ENCODE measurements around the gene MYRF. TPM values are rescaled to one million over a fixed set of nuclear protein-coding genes. Genes with fewer than 3 reads are reported as not detected.

The MYRF gene
- total and polyA plus RNA-seq, 2 of the 13 experiments (the other 11 are each of a cell fraction or from before 2014, with no cell fraction given), result 10.2 to 25.9 TPM

DNA sequence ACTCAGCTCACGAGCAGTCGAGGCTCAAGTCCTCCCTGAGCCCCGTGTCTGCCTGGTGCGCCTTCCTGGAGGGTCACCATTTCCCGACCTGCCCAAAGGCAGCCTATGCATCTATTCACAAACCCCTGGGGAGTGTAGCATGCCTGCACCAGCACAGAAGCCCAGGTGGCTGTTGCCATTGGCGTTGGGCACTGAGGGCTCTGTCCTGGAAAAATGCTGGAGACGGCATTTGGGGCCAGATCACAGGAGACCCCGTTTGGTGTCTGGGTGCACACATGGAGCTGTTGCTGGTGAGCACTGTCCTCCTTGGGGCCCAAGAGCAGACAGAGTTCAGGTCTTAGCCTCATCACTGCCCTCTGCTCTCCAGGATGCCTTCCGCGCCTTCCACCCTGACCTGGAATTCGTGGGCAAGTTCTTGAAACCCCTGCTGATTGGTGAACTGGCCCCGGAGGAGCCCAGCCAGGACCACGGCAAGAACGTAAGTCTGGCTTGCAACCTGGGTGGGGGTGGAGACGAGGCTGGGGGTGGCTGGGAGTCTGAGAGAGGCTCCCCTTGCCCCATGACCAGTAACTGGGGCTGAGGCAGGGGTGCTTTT is 85.1 kb downstream of the MYRF start:
- H3K79me2 ChIP-seq (ENCODE audit: insufficient read depth, low read length), result no peaks in the 10 kb centered on the region
- no TSS peak for BruUV-seq (replicated peaks)
- POLR2A ChIA-PET, result no interaction called here
- TF ChIP-seq HMG20B (CRISPR knock-in tag; conservative IDR thresholded peaks at IDR 0.05) (no peak), CEBPG (CRISPR knock-in tag; IDR thresholded peaks at IDR 0.05) (no peak), ZIK1 (CRISPR knock-in tag; IDR thresholded peaks at IDR 0.05; ENCODE audit: borderline replicate concordance, low read depth) (no peak), RARG (CRISPR knock-in tag; IDR thresholded peaks at IDR 0.05; ENCODE audit: low read depth) (no peak), ARID2 (CRISPR knock-in tag; IDR thresholded peaks at IDR 0.05; ENCODE audit: borderline replicate concordance) (no peak), POLR2A (IDR thresholded peaks at IDR 0.05; ENCODE audit: insufficient read depth in 1 of 2, low read depth in 2 of 2, low read length in 2 of 2) (peak in 1 of 2 experiments; percentile 44; a peak in 2 of 4 replicates)
- TF ChIP-seq, protein P1, sequence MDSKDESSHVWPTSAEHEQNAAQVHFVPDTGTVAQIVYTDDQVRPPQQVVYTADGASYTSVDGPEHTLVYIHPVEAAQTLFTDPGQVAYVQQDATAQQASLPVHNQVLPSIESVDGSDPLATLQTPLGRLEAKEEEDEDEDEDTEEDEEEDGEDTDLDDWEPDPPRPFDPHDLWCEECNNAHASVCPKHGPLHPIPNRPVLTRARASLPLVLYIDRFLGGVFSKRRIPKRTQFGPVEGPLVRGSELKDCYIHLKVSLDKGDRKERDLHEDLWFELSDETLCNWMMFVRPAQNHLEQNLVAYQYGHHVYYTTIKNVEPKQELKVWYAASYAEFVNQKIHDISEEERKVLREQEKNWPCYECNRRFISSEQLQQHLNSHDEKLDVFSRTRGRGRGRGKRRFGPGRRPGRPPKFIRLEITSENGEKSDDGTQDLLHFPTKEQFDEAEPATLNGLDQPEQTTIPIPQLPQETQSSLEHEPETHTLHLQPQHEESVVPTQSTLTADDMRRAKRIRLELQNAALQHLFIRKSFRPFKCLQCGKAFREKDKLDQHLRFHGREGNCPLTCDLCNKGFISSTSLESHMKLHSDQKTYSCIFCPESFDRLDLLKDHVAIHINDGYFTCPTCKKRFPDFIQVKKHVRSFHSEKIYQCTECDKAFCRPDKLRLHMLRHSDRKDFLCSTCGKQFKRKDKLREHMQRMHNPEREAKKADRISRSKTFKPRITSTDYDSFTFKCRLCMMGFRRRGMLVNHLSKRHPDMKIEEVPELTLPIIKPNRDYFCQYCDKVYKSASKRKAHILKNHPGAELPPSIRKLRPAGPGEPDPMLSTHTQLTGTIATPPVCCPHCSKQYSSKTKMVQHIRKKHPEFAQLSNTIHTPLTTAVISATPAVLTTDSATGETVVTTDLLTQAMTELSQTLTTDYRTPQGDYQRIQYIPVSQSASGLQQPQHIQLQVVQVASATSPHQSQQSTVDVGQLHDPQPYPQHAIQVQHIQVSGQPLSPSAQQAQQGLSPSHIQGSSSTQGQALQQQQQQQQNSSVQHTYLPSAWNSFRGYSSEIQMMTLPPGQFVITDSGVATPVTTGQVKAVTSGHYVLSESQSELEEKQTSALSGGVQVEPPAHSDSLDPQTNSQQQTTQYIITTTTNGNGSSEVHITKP (CRISPR knock-in tag; IDR thresholded peaks at IDR 0.05; ENCODE audit: low read depth), result no peak
- TF ChIP-seq, protein P2, sequence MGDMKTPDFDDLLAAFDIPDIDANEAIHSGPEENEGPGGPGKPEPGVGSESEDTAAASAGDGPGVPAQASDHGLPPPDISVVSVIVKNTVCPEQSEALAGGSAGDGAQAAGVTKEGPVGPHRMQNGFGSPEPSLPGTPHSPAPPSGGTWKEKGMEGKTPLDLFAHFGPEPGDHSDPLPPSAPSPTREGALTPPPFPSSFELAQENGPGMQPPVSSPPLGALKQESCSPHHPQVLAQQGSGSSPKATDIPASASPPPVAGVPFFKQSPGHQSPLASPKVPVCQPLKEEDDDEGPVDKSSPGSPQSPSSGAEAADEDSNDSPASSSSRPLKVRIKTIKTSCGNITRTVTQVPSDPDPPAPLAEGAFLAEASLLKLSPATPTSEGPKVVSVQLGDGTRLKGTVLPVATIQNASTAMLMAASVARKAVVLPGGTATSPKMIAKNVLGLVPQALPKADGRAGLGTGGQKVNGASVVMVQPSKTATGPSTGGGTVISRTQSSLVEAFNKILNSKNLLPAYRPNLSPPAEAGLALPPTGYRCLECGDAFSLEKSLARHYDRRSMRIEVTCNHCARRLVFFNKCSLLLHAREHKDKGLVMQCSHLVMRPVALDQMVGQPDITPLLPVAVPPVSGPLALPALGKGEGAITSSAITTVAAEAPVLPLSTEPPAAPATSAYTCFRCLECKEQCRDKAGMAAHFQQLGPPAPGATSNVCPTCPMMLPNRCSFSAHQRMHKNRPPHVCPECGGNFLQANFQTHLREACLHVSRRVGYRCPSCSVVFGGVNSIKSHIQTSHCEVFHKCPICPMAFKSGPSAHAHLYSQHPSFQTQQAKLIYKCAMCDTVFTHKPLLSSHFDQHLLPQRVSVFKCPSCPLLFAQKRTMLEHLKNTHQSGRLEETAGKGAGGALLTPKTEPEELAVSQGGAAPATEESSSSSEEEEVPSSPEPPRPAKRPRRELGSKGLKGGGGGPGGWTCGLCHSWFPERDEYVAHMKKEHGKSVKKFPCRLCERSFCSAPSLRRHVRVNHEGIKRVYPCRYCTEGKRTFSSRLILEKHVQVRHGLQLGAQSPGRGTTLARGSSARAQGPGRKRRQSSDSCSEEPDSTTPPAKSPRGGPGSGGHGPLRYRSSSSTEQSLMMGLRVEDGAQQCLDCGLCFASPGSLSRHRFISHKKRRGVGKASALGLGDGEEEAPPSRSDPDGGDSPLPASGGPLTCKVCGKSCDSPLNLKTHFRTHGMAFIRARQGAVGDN (CRISPR knock-in tag; IDR thresholded peaks at IDR 0.05), result peak; percentile 17; the same call in 1 of the 2 replicates
- TF ChIP-seq, protein P3, sequence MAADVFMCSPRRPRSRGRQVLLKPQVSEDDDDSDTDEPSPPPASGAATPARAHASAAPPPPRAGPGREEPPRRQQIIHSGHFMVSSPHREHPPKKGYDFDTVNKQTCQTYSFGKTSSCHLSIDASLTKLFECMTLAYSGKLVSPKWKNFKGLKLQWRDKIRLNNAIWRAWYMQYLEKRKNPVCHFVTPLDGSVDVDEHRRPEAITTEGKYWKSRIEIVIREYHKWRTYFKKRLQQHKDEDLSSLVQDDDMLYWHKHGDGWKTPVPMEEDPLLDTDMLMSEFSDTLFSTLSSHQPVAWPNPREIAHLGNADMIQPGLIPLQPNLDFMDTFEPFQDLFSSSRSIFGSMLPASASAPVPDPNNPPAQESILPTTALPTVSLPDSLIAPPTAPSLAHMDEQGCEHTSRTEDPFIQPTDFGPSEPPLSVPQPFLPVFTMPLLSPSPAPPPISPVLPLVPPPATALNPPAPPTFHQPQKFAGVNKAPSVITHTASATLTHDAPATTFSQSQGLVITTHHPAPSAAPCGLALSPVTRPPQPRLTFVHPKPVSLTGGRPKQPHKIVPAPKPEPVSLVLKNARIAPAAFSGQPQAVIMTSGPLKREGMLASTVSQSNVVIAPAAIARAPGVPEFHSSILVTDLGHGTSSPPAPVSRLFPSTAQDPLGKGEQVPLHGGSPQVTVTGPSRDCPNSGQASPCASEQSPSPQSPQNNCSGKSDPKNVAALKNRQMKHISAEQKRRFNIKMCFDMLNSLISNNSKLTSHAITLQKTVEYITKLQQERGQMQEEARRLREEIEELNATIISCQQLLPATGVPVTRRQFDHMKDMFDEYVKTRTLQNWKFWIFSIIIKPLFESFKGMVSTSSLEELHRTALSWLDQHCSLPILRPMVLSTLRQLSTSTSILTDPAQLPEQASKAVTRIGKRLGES (CRISPR knock-in tag; IDR thresholded peaks at IDR 0.05; ENCODE audit: borderline replicate concordance), result no peak

More for the DNA sequence above, 85.1 kb downstream of the MYRF start:
- WGBS (ENCODE audit: low lambda C conversion rate), result 90% methylated on average over 10 of the region's 15 CpGs
- Histone ChIP-seq H3K9me3 (ENCODE audit: low read length) (no peaks in the 10 kb centered on the region), H3K4me2 (ENCODE audit: low read depth, low read length) (no peak overlapping the region), H3K9ac (ENCODE audit: insufficient read depth, low read depth, low read length) (no peak overlapping the region), H4K20me1 (ENCODE audit: insufficient read depth, low read length) (no peaks in the 10 kb centered on the region), H3K27ac (ENCODE audit: extremely low read length, insufficient read depth, low read length) (no peak overlapping the region), H3K4me3 (replicated peaks in 1 of 3; ENCODE audit: insufficient read depth in 1 of 3, low read depth in 2 of 3, low read length in 3 of 3) (no peak overlapping the region), H3K36me3 (replicated peaks in 1 of 2; ENCODE audit: control insufficient read depth in 1 of 2, insufficient read depth in 2 of 2, low read length in 2 of 2) (peaks cover 3 to 32% of the 10 kb centered on the region in 2 experiments), H2AFZ (ENCODE audit: low read length) (no peak overlapping the region), H3K4me1 (ENCODE audit: insufficient read depth, low read length) (no peaks in the 10 kb centered on the region), H3K27me3 (ENCODE audit: control insufficient read depth in 1 of 2, insufficient read depth in 2 of 2, low read length in 2 of 2) (no peaks in the 10 kb centered on the region)
- FAIRE-seq, result no peak
- intact Hi-C loops (cut with micrococcal nuclease; ENCODE audit: unreplicated experiment), result no loop called here
- DNase-seq (ENCODE audit: low spot score), result no peak
- CTCF ChIA-PET (ENCODE audit: low intra/inter-chr PET ratio, low total read pairs), result no interaction called here
- ATAC-seq, result no peak
- in situ Hi-C loops (cut with HindIII; ENCODE audit: extremely low pct_ligation_motif_present, low pct_unique_long_range_greater_than_20kb), result no loop called here

All from HepG2 (cell line).